ENCODE measurements around the gene PAK1. TPM values are rescaled to one million over a fixed set of nuclear protein-coding genes. Genes with fewer than 3 reads are reported as not detected.

The PAK1 gene
- total and polyA plus RNA-seq, 2 of the 8 experiments (the other 6 are each of a cell fraction or from before 2014, with no cell fraction given): 87.7 to 151 TPM

GRCh38 chr11:77387701-77388100 is 86.2 kb downstream of the PAK1 start:
- no peak overlapping the region for H3K23ac ChIP-seq (ENCODE audit: insufficient read length)
- no peak overlapping the region for H4K8ac ChIP-seq (ENCODE audit: extremely low read depth, insufficient read depth, low read length)
- DNase-seq (ENCODE audit: low read depth in 1 of 2, low spot score in 2 of 2) (no peak), FAIRE-seq (no peak)
- no peaks in the 10 kb centered on the region for H3K9me3 ChIP-seq (ENCODE audit: insufficient read depth in 2 of 2, low read depth in 1 of 2, low read length in 1 of 2)
- no peak overlapping the region for H2BK20ac ChIP-seq (ENCODE audit: low read length)
- H3K9ac ChIP-seq (replicated peaks in 1 of 4; ENCODE audit: extremely low read depth in 1 of 4, low read depth in 3 of 4, low read length in 3 of 4): no peak overlapping the region
- no peak overlapping the region for H2AK5ac ChIP-seq (ENCODE audit: low read depth, low read length)
- H4K20me1 ChIP-seq (replicated peaks in 1 of 2; ENCODE audit: control insufficient read depth in 1 of 2, insufficient read depth in 2 of 2, low read length in 2 of 2): no peaks in the 10 kb centered on the region
- H3K4ac ChIP-seq (replicated peaks; ENCODE audit: insufficient read length, low read depth, low read length): no peak overlapping the region
- H3K79me1 ChIP-seq (ENCODE audit: low read depth, low read length): no peaks in the 10 kb centered on the region
- H4K91ac ChIP-seq (replicated peaks; ENCODE audit: insufficient read length, low read length): no peak overlapping the region
- no peaks in the 10 kb centered on the region for H3K4me1 ChIP-seq (replicated peaks in 1 of 4; ENCODE audit: control insufficient read depth in 3 of 4, insufficient read depth in 4 of 4, low read length in 3 of 4)
- H3K4me3 ChIP-seq (ENCODE audit: extremely low read depth in 1 of 4, insufficient read depth in 2 of 4, low read depth in 3 of 4, low read length in 4 of 4): no peak overlapping the region
- H3K23me2 ChIP-seq (ENCODE audit: low read depth, low read length): no peaks in the 10 kb centered on the region
- POLR2A ChIA-PET (ENCODE audit: partially characterized antibody): interaction anchor here (1.1 kb wide), 1 partner anchor 9 kb away, joined by 4 read pairs; no protein-coding TSS in a partner anchor
- no peak overlapping the region for H3K14ac ChIP-seq (ENCODE audit: insufficient read length)
- CTCF ChIA-PET (ENCODE audit: partially characterized antibody): interaction anchor here (0.7 to 2.1 kb wide), 4 partner anchors 19 to 232 kb away, joined by 3 to 4 read pairs (median 3); no protein-coding TSS in a partner anchor
- no peak overlapping the region for H3K18ac ChIP-seq (ENCODE audit: extremely low read depth, low read length)
- no peak overlapping the region for H3K27ac ChIP-seq (ENCODE audit: low read depth, low read length)
- H3K27me3 ChIP-seq (replicated peaks in 1 of 4; ENCODE audit: control insufficient read depth in 3 of 4, extremely low read depth in 1 of 4, insufficient read depth in 3 of 4, low read length in 3 of 4): no peaks in the 10 kb centered on the region
- no peak overlapping the region for H2AFZ ChIP-seq (ENCODE audit: low read length)
- H3K56ac ChIP-seq (replicated peaks; ENCODE audit: insufficient read length, low read depth, low read length): no peak overlapping the region
- no peak overlapping the region for H4K5ac ChIP-seq (ENCODE audit: insufficient read length, low read depth, low read length)
- H3K36me3 ChIP-seq (ENCODE audit: control insufficient read depth in 2 of 4, insufficient read depth in 4 of 4, low read length in 3 of 4): peaks cover 0 to 13% (median under 1%) of the 10 kb centered on the region in 4 experiments; a peak in 4 of 8 replicates
- H2BK15ac ChIP-seq (ENCODE audit: low read length): no peak overlapping the region
- H2BK12ac ChIP-seq (ENCODE audit: low read depth, low read length): no peak overlapping the region
- H3K79me2 ChIP-seq (ENCODE audit: control insufficient read depth in 1 of 2, insufficient read depth in 2 of 2, low read length in 2 of 2): peaks cover 0 to 8% of the 10 kb centered on the region in 2 experiments; a peak in 1 of 4 replicates
- H3K4me2 ChIP-seq (ENCODE audit: insufficient read depth in 1 of 2, low read depth in 2 of 2, low read length in 2 of 2): no peak overlapping the region
- H2BK5ac ChIP-seq (ENCODE audit: low read depth, low read length): no peak overlapping the region
- no peak overlapping the region for H2BK120ac ChIP-seq (replicated peaks; ENCODE audit: low read depth, low read length)
- TF ChIP-seq TAF7 (optimal IDR thresholded peaks at IDR 0.05; ENCODE audit: borderline replicate concordance, low read depth, low read length): no peak
- TF ChIP-seq POU5F1 (IDR thresholded peaks at IDR 0.05; ENCODE audit: low read depth, low read length): no peak
- no peak for TF ChIP-seq SIN3A (conservative IDR thresholded peaks at IDR 0.05 in 1 of 2, IDR thresholded peaks at IDR 0.05 in 1 of 2; ENCODE audit: low read depth in 1 of 2, low read length in 2 of 2)
- TF ChIP-seq GABPA (IDR thresholded peaks at IDR 0.05; ENCODE audit: borderline replicate concordance, insufficient read depth, low read length): no peak
- TF ChIP-seq SAP30 (IDR thresholded peaks at IDR 0.05; ENCODE audit: insufficient read depth, insufficient replicate concordance, low read length): no peak
- TF ChIP-seq, protein P1, sequence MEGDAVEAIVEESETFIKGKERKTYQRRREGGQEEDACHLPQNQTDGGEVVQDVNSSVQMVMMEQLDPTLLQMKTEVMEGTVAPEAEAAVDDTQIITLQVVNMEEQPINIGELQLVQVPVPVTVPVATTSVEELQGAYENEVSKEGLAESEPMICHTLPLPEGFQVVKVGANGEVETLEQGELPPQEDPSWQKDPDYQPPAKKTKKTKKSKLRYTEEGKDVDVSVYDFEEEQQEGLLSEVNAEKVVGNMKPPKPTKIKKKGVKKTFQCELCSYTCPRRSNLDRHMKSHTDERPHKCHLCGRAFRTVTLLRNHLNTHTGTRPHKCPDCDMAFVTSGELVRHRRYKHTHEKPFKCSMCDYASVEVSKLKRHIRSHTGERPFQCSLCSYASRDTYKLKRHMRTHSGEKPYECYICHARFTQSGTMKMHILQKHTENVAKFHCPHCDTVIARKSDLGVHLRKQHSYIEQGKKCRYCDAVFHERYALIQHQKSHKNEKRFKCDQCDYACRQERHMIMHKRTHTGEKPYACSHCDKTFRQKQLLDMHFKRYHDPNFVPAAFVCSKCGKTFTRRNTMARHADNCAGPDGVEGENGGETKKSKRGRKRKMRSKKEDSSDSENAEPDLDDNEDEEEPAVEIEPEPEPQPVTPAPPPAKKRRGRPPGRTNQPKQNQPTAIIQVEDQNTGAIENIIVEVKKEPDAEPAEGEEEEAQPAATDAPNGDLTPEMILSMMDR (IDR thresholded peaks at IDR 0.05; ENCODE audit: control extremely low read depth in 1 of 3, insufficient read depth in 1 of 3, low read depth in 1 of 3, low read length in 3 of 3): no peak
- no peak for TF ChIP-seq EGR1 (IDR thresholded peaks at IDR 0.05; ENCODE audit: borderline replicate concordance, low read depth, low read length)
- TF ChIP-seq BCL11A (IDR thresholded peaks at IDR 0.05; ENCODE audit: low read depth in 2 of 2, low read length in 2 of 2): no peak
- no peak for TF ChIP-seq EP300 (IDR thresholded peaks at IDR 0.05; ENCODE audit: borderline replicate concordance in 1 of 2, low read depth in 2 of 2, low read length in 2 of 2)
- no peak for TF ChIP-seq TAF1 (IDR thresholded peaks at IDR 0.05; ENCODE audit: low read depth, low read length)
- no peak for TF ChIP-seq SP1 (IDR thresholded peaks at IDR 0.05; ENCODE audit: low read depth, low read length)
- no peak for TF ChIP-seq CBX8 (IDR thresholded peaks at IDR 0.05; ENCODE audit: borderline replicate concordance, low read depth, low read length)
